ENCODE results near the gene PLCL1.

GRCh38 chr2:197939787-197940186, 135.4 kb downstream of the PLCL1 start:
- TF ChIP-seq CTCF (conservative IDR thresholded peaks at IDR 0.05) (no peak), ZFX (IDR thresholded peaks at IDR 0.05) (no peak)
